Stimulated activated CD4-positive, alpha-beta T cell treated with anti-CD3 and anti-CD28 coated beads, Interleukin-2, amount 100 ng/mL, for 48 hours (primary cell): ENCODE measurements around the gene TMEM178B.
"Not testable (repeated sequence)": the region's sequence is repeated elsewhere in the genome, so short reads cannot be mapped to it uniquely, and the experiment has no call there.

Experiments
- DNase-seq, 2 donors: peaks; one replicate each; pipeline ENCODE4 v3.0.0-alpha.2; 2020

TMEM178B gene

GRCh38 chr7:141397236-141398163 lies 323.6 kb downstream of the TMEM178B start:
- no peak for DNase-seq

- DNase-seq: no peak
Observed at GRCh38 chr7:141400356-141400755, 326.5 kb downstream of the TMEM178B start.

DNA sequence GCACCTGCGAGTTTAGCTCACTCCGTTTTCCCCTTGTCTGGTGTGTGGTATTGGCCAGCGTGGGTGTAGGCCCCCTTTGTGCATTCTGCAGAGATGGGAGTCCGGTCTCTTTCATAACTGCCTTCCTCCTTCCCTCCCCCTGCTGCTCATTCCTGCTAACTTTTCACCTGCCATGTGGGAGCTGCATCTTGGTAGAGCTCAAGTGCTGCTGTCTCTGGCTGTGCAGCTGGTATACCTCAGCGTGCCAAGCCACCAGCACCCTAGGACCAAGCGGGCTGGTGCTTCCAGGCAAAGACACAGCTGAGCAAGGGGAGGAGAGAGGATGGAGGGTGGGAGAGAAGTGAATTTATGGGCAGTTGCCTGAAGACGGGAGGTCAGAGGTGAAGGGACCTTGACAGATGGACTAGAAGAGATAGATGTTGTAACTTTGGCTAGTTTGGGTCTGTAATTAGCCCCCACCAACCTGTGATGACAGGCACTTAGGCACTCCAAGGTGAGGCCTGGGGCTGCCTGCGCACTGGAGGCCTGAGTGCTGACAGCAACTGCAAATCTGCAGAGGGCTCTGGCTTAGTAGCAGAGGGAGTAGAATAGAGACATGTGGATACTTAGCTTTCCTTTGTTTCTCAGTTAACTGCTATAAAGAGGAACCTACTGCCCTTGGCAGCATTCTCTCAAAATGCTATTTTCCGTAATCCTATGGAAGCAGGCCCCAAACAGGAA lies 328.6 kb downstream of the TMEM178B start:
- no peak for DNase-seq

DNA sequence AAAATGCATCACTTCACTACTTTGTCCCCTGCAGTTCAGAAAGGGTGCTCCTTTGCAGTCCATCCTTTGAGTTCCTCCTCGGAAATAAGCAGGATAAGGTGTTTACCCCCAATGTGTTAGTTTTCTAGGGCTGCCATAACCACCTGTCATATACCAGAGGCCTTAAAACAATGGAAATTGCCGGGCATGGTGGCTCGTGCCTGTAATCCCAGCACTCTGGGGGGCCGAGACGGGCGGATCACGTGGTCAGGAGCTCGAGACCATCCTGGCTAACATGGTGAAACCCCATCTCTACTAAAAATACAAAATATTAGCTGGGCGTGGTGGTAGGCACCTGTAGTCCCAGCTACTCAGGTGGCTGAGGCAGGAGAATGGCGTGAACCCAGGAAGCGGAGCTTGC lies 330.0 kb downstream of the TMEM178B start:
- not testable (repeated sequence) for DNase-seq

GRCh38 chr7:141406347-141406746 lies 332.5 kb downstream of the TMEM178B start:
- no peak for DNase-seq

GRCh38 chr7:141407893-141408292 lies 334.0 kb downstream of the TMEM178B start:
- no peak for DNase-seq

DNA sequence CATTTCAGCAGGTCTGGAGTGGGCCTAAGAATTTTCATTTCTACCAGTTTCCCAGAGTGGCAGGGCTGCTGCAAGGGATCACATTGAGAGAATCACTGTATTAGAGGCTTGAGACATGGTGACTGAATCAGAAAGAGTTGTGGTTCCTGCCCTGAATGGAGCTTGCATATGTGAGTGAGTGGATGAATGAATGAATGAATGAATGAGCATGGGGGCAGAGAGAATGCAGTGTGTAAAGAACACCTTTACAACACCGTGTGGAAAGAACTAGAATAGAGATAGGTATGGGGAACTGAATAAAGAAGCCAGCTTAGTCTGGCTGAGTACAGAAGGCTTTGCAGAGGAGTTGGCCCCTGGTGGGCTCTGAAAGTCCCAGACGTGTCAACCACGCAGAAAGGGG lies 334.6 kb downstream of the TMEM178B start:
- DNase-seq: no peak

DNA sequence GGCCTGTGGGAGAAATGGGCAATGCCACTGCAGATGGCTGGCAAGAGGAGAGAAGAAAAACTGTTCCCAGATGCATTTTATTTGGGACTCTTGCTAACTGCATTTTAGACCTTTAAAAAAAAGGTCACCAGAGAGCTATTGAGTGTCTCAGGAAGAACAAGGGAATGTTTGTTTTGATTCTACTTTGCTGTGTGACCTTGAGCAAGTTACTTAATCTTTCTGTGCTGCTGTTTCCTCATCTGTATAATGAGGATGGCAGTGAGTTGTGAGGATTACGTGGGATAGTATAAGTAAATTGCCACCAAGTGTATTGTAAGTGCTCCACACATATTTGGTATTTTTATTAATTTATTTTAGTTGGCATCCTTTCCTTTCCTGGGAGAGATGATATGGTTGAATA lies 335.4 kb downstream of the TMEM178B start:
- DNase-seq: no peak

DNA sequence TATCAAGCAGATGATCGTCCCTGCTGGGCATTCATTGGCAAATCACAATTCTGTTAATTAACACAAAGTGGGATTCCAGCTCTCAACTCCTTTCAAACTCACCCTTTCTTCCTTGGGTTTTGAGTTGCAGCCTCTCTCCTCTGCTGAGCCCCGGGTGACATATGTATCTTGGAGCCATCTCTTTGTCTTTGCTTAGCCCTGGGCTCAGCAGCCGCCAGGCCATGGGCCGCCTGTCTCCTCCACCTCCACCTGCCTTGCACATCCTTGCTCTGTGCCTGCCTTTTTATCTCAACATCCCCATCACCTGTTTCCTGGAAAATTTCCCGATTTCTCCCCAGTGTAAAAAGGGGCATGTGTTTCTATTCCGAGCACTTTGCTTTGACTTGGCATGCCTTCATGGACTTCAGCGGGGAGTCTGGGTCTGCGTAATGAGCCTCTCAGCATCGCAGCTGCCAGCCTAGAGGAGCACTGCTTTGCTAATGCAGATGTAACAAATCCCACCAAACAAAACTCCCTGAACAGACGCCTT lies 336.0 kb downstream of the TMEM178B start:
- no peak for DNase-seq

DNA sequence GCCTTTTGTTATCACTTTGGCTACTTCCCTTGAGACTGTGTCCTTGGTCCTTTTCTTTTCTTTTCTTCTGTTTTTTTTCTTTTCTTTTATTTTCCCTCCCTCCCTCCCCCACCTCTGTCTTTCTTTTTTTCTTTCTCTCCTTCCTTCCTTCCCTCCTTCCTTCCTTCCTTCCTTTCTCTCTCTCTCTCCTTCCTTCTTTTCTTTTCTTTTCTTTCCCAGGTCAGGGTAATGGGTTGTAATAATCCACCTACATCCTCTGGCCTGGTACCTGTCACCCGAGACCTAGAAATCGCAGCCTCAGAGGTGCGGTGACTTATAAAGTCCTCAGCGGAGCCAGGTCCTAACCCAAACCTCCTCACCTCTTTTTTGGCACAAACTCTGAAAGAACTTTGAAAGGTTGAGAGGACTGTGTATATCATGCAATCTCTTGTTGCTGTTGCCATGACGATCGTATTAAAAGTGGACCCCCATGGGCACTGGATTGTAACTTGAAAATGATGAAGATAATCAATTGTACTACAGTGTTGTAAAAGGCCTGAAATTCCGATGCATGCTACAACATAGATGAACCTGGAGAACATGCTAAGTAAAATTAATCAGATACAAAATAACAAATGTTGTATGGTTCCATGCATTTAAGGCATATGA lies 336.6 kb downstream of the TMEM178B start:
- DNase-seq: no peak

GRCh38 chr7:141411133-141411532 lies 337.3 kb downstream of the TMEM178B start:
- no peak for DNase-seq

DNA sequence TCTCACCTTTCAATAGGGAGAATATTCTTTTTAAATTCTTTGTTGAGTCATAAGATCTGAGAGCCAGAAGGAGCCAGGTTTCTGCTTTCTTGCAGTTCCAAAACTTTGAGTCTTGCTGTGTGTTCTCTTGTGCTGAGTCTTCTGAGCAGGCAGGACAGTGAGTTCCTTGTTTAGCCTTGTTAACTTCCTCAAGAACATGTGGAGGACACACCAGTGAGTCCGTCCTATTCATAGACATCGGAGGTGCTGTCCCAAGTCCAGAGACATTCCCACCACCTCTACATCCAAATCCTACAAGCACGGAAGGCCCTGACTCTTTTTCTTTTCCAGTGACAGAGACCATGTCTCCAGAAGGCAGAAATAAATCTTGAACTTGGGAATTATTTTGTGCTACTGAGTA lies 342.1 kb downstream of the TMEM178B start:
- DNase-seq: no peak

DNA sequence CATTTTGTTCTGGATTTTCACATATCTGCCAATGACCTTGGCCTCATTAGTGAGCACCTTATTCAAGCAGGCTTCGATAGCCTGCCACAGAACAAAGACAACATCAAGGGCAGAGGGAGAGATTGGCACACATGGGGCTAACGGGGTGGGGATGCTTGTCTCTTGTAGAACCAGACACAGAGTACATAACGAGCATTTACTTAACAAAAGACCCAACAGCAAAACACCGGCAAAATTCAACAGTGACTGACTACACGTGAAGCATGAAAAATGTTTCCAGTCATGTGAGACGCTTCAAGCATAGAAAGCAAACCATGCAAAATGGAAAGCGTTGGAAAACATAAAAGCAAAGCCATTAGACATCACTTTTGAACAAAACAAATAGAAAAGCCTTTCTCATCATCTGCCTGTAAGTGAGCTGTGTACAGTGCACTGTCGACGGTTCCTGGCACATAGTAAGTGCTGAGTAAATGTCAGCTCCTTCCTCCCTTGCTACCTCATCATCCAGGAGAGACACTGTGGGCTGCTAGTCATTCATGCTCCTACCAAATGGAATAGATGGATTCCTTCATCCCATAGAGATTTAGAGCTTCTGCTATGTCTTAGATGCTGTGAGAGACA lies 342.9 kb downstream of the TMEM178B start:
- no peak for DNase-seq

DNA sequence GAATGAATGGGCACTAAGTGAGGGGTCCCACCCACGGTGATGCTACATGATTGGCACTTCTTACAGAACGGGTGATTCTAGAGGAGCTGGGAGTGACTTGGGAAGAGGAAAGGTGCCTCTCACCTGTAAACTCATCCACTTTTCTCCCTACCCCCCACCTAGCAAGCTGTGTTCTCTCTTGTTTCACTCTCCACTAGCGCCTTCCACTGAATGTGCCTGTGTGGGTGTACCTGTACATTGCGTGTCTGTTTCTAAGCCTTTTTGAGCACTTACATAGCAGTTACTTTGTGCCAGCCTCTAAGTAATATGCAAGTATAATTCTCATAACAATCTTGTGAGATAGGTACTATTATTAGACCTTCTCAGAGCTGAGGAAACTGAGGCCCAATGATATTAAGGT lies 343.6 kb downstream of the TMEM178B start:
- DNase-seq: no peak

- DNase-seq: no peak
Observed at GRCh38 chr7:141418066-141418465, 344.2 kb downstream of the TMEM178B start.

DNA sequence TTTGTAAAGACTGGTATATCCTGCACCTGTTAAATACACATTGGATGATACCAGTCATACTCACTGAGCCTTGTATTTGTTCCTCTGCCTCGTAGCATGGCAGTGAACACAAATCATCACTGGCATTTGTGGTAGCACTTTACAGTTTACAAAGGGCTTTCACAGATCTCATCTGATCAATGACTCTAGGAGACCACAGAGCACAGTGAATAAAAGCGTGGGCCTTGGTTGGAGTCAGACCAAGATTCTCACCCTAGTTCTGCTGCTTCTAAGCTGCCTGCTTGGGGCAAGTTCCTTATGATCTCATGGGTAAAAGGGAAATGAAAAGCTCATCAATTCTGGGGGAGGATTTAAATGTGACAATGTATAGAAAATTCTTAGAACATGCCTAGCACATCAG lies 347.4 kb downstream of the TMEM178B start:
- no peak for DNase-seq

GRCh38 chr7:141427134-141427533 lies 353.3 kb downstream of the TMEM178B start:
- no peak for DNase-seq

- no peak for DNase-seq
Observed at GRCh38 chr7:141430455-141431139, 356.7 kb downstream of the TMEM178B start.

DNA sequence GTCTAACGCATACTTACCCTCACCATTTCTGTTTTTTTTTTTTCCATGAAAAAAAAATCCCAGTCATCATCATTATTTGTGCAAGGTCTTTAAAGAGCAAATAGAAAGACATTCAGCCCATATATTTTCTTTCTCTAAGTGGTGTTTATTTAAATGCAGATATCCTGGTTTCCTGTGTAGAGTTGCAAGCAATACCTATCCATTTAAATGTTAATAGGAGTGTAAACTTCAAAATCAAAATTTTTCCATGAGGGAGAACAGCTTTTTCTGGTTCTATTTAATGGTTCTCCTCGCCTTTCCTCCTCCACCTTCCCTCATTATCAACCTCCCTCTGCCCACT lies 357.2 kb downstream of the TMEM178B start:
- no peak for DNase-seq

GRCh38 chr7:141431711-141432110 lies 357.8 kb downstream of the TMEM178B start:
- no peak for DNase-seq

DNA sequence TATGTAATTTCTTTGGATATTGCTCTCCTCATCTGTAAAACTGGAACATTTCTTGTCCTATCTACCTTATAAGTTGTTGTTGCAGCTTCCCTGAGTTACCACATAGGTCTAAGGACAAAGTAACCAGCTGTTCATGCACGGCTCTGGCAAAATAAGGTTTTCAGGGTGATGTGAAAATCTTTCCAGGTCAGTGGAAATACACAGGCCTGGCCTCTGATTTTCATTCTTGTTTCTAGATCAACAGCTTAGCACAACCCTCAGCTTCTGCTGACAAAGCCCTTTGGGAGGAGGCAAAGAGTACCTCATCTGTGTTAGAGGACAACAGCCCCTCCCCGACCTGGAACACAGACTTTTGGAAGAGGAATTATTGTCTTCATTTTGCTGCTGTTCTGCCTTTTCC lies 359.8 kb downstream of the TMEM178B start:
- DNase-seq: no peak

DNA sequence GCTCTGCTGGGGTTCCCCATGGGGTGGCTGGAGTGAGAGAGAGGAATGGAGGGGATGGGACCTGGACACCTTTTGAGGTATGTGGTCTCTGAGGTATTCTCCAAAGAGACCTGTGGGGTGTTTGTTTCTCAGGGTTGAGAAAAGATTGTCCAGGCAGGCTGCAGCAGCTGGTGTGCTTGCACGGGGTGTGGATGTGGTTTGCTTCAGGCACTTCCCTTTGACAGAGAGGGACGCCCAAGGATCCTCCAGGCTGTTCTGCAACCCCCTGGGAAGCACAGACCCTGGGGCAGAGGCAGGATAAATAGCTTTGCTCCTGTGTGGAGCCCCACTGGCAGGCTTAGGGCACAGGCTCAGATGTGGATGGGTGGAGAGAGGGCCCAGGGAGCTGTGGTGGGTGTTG lies 362.3 kb downstream of the TMEM178B start:
- no peak for DNase-seq
